Activated B cell treated with CpG ODN at 0.5 μM for 24 hours (primary cell): Measurements from ENCODE around the gene ZNF862. TPM values are rescaled to one million over a fixed set of nuclear protein-coding genes. Genes with fewer than 3 reads are reported as not detected.

ENCODE experiments used
- ATAC-seq: fragments of 200-7000 bp; cut with Tn5 transposase; one replicate; pipeline ENCODE4 v1.10.0; 2021; ENCODE audit warnings: low read depth, mild to moderate bottlenecking, moderate library complexity
- CTCF ChIA-PET: fragments of 350-600 bp; sonication (Branson Sonifier 250); formaldehyde crosslinking; loops from one replicate; lab custom pipeline; 2021; ENCODE audit warnings: antibody characterized with exemption; lab: Charles Lee
- POLR2A ChIA-PET: fragments of 350-600 bp; sonication (Branson Sonifier 250); formaldehyde crosslinking; loops from one replicate; lab custom pipeline; 2021; ENCODE audit warnings: antibody characterized with exemption; lab: Charles Lee
- DNase-seq: peaks from one replicate; pipeline ENCODE4 v3.0.0; 2022
- H3K27ac Mint-ChIP-seq: one replicate; pipeline ENCODE4 v1.8.0; 2020; ENCODE audit warnings: mixed read lengths
- H3K27me3 Mint-ChIP-seq: one replicate; pipeline ENCODE4 v1.8.0; 2021; ENCODE audit warnings: mixed read lengths
- H3K36me3 Mint-ChIP-seq: one replicate; pipeline ENCODE4 v1.8.0; 2021; ENCODE audit warnings: low read depth, mixed read lengths
- H3K4me1 Mint-ChIP-seq: one replicate; pipeline ENCODE4 v1.8.0; 2021; ENCODE audit warnings: mixed read lengths
- H3K4me3 Mint-ChIP-seq: one replicate; pipeline ENCODE4 v1.8.0; 2020; ENCODE audit warnings: mild to moderate bottlenecking, mixed read lengths
- H3K9me3 Mint-ChIP-seq: one replicate; pipeline ENCODE4 v1.8.0; 2020; ENCODE audit warnings: mixed read lengths
- intact Hi-C: fragments of 100-400 bp; cut with micrococcal nuclease; formaldehyde crosslinking; loops from one replicate; pipeline ENCODE4 v1.15.1; 2024
- total RNA-seq: library from RNA; stranded (reverse); gene quantifications from 2 replicates; pipeline ENCODE4 v1.2.3, GENCODE V29; 2022
- TF ChIP-seq, protein P1 (sequence below): fragments of 200-600 bp; IDR thresholded peaks from one replicate; pipeline ENCODE4 v1.8.0; 2022; ENCODE audit warnings: antibody characterized with exemption, mild to moderate bottlenecking

Gene ZNF862
- total RNA-seq, 1 donor from 2014 or later, result 17.6 TPM

DNA sequence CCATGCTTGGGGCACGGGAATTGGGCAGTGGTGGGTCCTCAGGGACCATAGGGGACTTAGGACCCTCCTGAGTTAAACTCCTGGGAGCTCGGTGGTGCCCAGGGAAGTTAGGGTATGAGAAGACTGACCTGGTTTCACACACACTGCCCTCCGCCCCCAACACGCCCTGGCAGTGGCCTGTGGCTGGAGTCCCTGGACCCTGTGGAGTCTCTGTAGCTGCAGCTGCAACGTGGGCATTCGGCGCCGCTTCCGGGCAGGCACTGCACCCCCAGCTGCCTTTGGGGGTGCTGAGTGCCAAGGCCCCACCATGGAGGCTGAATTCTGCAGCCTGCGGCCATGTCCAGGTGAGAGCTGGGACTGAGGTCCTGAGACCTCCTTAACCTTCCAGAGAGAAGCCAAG, 29.9 kb upstream of the ZNF862 start:
- POLR2A ChIA-PET, result no interaction called here

DNA sequence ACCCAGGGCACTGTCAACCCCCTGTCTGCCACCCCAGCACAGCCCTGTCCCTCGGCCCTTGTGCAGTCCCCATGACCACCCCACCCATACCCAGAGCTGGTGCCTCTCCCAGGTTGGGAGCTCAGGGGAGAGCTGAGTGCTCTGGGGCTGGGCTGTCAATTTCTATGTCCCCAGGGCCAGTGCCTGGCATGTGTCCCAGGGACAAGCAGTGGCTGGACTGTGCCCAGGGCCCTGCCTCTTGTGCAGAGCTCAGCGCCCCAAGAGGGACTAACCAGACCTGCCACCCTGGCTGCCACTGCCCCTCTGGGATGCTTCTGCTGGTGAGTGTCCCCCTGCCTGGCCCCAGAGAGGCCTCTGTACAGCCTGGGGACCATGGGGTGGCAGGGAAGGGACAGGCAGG, 29.0 kb upstream of the ZNF862 start:
- no peak overlapping the region for H3K27ac Mint-ChIP-seq
- H3K27me3 Mint-ChIP-seq, result peaks cover 6% of the 10 kb centered on the region
- H3K4me1 Mint-ChIP-seq, result no peaks in the 10 kb centered on the region
- H3K9me3 Mint-ChIP-seq, result no peaks in the 10 kb centered on the region
- DNase-seq, result no peak
- intact Hi-C loops, result no loop called here
- no peaks in the 10 kb centered on the region for H3K36me3 Mint-ChIP-seq
- H3K4me3 Mint-ChIP-seq, result no peak overlapping the region
- TF ChIP-seq, protein P1, sequence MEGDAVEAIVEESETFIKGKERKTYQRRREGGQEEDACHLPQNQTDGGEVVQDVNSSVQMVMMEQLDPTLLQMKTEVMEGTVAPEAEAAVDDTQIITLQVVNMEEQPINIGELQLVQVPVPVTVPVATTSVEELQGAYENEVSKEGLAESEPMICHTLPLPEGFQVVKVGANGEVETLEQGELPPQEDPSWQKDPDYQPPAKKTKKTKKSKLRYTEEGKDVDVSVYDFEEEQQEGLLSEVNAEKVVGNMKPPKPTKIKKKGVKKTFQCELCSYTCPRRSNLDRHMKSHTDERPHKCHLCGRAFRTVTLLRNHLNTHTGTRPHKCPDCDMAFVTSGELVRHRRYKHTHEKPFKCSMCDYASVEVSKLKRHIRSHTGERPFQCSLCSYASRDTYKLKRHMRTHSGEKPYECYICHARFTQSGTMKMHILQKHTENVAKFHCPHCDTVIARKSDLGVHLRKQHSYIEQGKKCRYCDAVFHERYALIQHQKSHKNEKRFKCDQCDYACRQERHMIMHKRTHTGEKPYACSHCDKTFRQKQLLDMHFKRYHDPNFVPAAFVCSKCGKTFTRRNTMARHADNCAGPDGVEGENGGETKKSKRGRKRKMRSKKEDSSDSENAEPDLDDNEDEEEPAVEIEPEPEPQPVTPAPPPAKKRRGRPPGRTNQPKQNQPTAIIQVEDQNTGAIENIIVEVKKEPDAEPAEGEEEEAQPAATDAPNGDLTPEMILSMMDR, result no peak
- ChIA-PET POLR2A (no interaction called here), CTCF (no interaction called here)
- ATAC-seq, result no peak

More for the DNA sequence above, 29.9 kb upstream of the ZNF862 start:
- H3K9me3 Mint-ChIP-seq, result no peaks in the 10 kb centered on the region
- H3K27ac Mint-ChIP-seq, result no peak overlapping the region
- peaks cover 6% of the 10 kb centered on the region for H3K27me3 Mint-ChIP-seq
- TF ChIP-seq, protein P1, result no peak
- ATAC-seq (no peak), DNase-seq (no peak)
- no peaks in the 10 kb centered on the region for H3K4me1 Mint-ChIP-seq
- CTCF ChIA-PET, result no interaction called here
- H3K4me3 Mint-ChIP-seq, result no peak overlapping the region
- intact Hi-C loops, result no loop called here
- no peaks in the 10 kb centered on the region for H3K36me3 Mint-ChIP-seq

DNA sequence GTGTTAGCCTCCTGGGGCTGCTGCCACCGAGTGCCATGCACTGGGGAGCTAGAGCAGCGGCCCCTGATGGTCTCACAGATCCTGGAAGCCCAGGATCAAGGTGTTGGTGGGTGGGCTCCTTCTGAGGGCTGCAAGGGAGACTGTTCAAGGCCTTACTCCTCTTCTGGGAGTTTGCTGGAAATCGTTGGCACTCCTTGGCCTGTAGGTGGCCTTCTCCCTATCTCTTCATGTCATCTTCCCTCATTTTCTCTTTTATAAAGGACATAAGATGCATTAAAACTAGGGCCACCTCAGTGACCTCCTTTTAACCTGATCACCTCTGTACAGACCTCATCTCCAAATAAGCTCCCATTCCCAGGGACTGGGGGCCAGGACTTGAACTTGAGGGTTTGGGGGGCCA, 27.0 kb upstream of the ZNF862 start:
- CTCF ChIA-PET, result no interaction called here
- DNase-seq (no peak), ATAC-seq (no peak)
- Mint-ChIP-seq H3K4me1 (no peaks in the 10 kb centered on the region), H3K36me3 (no peaks in the 10 kb centered on the region), H3K27ac (no peak overlapping the region), H3K9me3 (no peaks in the 10 kb centered on the region), H3K27me3 (peaks cover 6% of the 10 kb centered on the region), H3K4me3 (no peak overlapping the region)
- intact Hi-C loops, result no loop called here
- POLR2A ChIA-PET, result no interaction called here
- TF ChIP-seq, protein P1, result no peak

DNA sequence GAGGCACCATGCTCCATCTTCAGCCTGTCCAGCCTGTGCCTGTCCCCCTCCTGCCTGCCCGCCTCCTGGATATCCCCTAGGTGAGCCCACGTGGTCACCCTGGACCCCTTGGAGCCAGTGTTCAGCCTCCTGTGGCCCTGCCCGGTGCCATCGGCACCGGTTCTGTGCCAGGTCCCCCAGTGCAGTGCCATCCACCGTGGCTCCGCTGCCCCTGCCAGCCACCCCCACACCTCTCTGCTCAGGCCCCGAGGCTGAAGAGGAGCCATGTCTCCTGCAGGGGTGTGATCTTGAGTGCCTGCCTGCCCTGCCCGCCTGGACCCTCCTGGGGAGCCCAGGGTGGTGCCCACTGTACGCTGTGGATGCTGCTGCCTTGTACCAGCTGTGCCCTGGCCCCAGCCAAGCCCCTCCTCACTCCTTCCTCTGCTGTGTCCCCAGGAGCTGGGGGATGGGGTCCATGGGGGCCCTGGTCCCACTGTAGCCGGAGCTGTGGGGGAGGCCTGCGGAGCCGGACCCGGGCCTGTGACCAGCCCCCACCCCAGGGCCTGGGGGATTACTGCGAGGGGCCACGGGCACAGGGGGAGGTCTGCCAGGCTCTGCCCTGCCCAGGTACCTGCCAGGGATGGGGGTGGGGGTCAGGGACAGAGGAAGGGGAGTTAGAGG, 26.2 kb upstream of the ZNF862 start:
- ATAC-seq, result no peak
- no peak overlapping the region for H3K4me3 Mint-ChIP-seq
- CTCF ChIA-PET, result no interaction called here

DNA sequence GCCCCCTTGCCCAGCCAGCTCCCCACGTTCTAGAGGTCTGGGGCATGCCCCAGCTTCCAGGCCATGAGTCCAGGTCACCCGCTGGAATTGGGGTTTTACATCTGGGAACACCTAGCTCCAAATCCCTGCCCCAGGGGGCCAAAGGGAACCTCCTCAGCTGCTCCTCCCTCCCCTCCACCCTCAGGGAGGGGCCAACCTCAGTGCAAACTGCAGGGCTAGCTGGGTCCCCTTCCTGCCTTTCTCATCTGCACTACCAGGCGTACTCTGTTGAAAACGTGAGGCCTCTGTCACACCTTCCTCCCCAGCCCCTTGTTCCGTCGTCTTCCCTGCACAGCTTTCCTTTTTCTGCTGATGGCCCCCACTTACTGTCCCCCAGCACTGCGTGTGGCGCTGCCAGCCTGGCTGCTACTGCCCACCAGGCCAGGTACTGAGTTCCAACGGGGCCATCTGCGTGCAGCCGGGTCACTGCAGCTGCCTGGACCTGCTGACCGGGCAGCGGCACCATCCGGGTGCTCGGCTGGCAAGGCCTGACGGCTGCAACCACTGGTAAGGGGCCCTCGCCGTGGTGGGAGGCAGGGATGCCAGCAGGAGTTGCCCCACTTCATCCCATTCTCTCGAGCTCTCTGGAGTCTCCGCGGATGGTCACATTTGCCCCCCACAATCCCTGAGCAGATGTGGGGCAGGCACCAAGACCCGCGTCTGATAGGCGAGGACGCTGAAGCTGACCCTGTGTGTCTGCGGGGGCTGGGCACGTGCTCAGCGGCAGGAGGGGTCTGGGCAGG, 24.7 kb upstream of the ZNF862 start:
- ATAC-seq, result no peak
- intact Hi-C loops, result no loop called here
- H3K9me3 Mint-ChIP-seq, result no peaks in the 10 kb centered on the region
- H3K36me3 Mint-ChIP-seq, result no peaks in the 10 kb centered on the region
- CTCF ChIA-PET, result no interaction called here
- TF ChIP-seq, protein P1, result no peak
- H3K4me1 Mint-ChIP-seq, result no peaks in the 10 kb centered on the region
- no peak for DNase-seq
- H3K4me3 Mint-ChIP-seq, result no peak overlapping the region
- no peak overlapping the region for H3K27ac Mint-ChIP-seq
- POLR2A ChIA-PET, result no interaction called here
- H3K27me3 Mint-ChIP-seq, result no peaks in the 10 kb centered on the region

More for the DNA sequence above, 26.2 kb upstream of the ZNF862 start:
- Mint-ChIP-seq H3K27ac (no peak overlapping the region), H3K36me3 (no peaks in the 10 kb centered on the region), H3K4me1 (no peaks in the 10 kb centered on the region), H3K27me3 (peaks cover 2% of the 10 kb centered on the region), H3K9me3 (no peaks in the 10 kb centered on the region)
- POLR2A ChIA-PET, result no interaction called here
- intact Hi-C loops, result no loop called here
- TF ChIP-seq, protein P1, result no peak
- DNase-seq, result no peak
